T-helper 17 cell (primary cell): Measurements from ENCODE around the gene EXOC6B. TPM values are rescaled to one million over a fixed set of nuclear protein-coding genes. Genes with fewer than 3 reads are reported as not detected.

Experiments used
- ATAC-seq: fragments of 150-1000 bp; cut with Tn5 transposase; 2 replicates; pipeline ENCODE4 v1.10.0; 2021; ENCODE audit warnings: mild to moderate bottlenecking, moderate library complexity
- DNase-seq, 3 donors: peaks; one replicate each; pipeline versions ENCODE4 v3.0.0 to v3.0.0-alpha.2; 2020 to 2021
- H3K9me3 ChIP-seq: one replicate; pipeline ENCODE4 v1.7.0; 2013; ENCODE audit warnings: low read length, mild to moderate bottlenecking; ENCODE audit not compliant: control insufficient read depth, poor library complexity, severe bottlenecking
- H3K27ac Mint-ChIP-seq: one replicate; pipeline ENCODE4 v1.8.0; 2022; ENCODE audit warnings: mild to moderate bottlenecking, moderate library complexity, mixed read lengths
- H3K27me3 Mint-ChIP-seq: one replicate; pipeline ENCODE4 v1.8.0; 2022; ENCODE audit warnings: mixed read lengths
- H3K36me3 Mint-ChIP-seq: one replicate; pipeline ENCODE4 v1.8.0; 2022; ENCODE audit warnings: low read depth, mixed read lengths
- H3K4me1 Mint-ChIP-seq: one replicate; pipeline ENCODE4 v1.8.0; 2022; ENCODE audit warnings: mild to moderate bottlenecking, mixed read lengths
- H3K4me3 Mint-ChIP-seq: one replicate; pipeline ENCODE4 v1.8.0; 2022; ENCODE audit warnings: mild to moderate bottlenecking, moderate library complexity, mixed read lengths
- total RNA-seq, 4 donors: library from RNA in 2 of 4; stranded (reverse) in 2 of 4; gene quantifications; one replicate each; pipeline ENCODE4 v1.2.3 and lab custom pipeline; 2022 to 2026

EXOC6B gene
- total RNA-seq, 2 donors from 2014 or later: 14.6 to 17.3 TPM

GRCh38 chr2:72731116-72731515 lies 94.7 kb downstream of the EXOC6B start:
- DNase-seq: no peak
- Mint-ChIP-seq H3K27ac (no peak overlapping the region), H3K4me1 (peaks cover 2% of the 10 kb centered on the region), H3K36me3 (peaks cover 2% of the 10 kb centered on the region), H3K4me3 (no peak overlapping the region), H3K27me3 (no peaks in the 10 kb centered on the region)
- ATAC-seq: no peak
- H3K9me3 ChIP-seq: no peaks in the 10 kb centered on the region

DNA sequence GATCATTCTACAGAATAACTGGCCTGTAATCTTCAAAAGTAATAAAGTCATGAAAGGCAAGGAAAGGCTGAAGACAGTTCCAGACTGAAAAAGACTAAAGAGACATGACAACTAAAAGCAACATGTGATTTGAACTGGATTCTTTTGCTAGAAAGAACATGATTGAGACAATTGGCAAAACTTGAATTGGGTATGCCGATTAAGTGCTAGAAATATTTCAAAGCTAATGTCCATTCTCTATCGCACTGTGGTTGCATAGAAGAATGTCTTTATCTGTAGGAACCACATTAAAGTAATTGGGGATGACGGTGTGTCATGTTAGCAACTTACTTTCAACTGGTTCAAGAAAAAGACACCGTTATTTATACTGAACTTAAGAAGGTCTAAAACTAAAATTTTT lies 98.5 kb downstream of the EXOC6B start:
- Mint-ChIP-seq H3K4me3 (no peak overlapping the region), H3K36me3 (peaks cover 4% of the 10 kb centered on the region), H3K27ac (no peak overlapping the region), H3K4me1 (peaks cover 2% of the 10 kb centered on the region), H3K27me3 (no peaks in the 10 kb centered on the region)
- no peak for DNase-seq
- ATAC-seq: no peak
- H3K9me3 ChIP-seq: no peaks in the 10 kb centered on the region

GRCh38 chr2:72723769-72724370 lies 102.0 kb downstream of the EXOC6B start:
- ATAC-seq (no peak), DNase-seq (no peak)
- no peak overlapping the region for H3K4me3 Mint-ChIP-seq
- H3K4me1 Mint-ChIP-seq: peaks cover 2% of the 10 kb centered on the region
- peaks cover 4% of the 10 kb centered on the region for H3K36me3 Mint-ChIP-seq
- no peaks in the 10 kb centered on the region for H3K9me3 ChIP-seq
- H3K27me3 Mint-ChIP-seq: no peaks in the 10 kb centered on the region
- H3K27ac Mint-ChIP-seq: no peak overlapping the region

DNA sequence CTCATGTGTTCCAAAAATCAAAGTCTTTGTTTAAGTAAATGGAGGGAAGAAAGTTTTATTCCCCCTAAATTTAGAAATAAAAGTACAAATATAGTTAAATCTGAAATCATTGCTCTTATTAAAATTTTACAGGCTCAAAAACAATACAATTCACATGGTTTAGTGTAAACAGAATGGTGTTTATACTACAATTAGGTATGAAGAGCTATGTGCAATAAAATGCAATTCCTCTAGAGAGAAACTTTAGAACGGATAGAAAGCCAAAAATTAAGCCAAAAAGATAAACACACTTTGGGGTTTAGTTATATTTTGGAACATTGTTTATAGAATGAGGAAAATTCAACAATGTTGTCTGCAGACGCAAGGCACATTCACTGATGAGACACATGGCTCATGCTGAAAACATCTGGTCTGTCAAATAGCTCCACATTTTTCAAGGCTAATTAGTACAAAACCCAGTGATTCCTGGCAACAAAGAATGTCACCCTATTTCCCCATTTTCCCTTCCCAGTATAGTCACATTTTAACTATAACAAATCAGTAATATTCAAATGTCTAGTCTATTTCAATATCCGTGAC lies 103.3 kb downstream of the EXOC6B start:
- Mint-ChIP-seq H3K36me3 (peaks cover 4% of the 10 kb centered on the region), H3K27ac (no peak overlapping the region), H3K4me1 (peaks cover 2% of the 10 kb centered on the region), H3K27me3 (no peaks in the 10 kb centered on the region), H3K4me3 (no peak overlapping the region)
- ATAC-seq: no peak
- DNase-seq: no peak
- H3K9me3 ChIP-seq: no peaks in the 10 kb centered on the region

GRCh38 chr2:72719416-72719815 lies 106.4 kb downstream of the EXOC6B start:
- Mint-ChIP-seq H3K36me3 (peaks cover 4% of the 10 kb centered on the region), H3K27me3 (no peaks in the 10 kb centered on the region), H3K4me3 (no peak overlapping the region), H3K27ac (no peak overlapping the region), H3K4me1 (no peaks in the 10 kb centered on the region)
- no peak for DNase-seq
- no peaks in the 10 kb centered on the region for H3K9me3 ChIP-seq
- no peak for ATAC-seq

GRCh38 chr2:72718876-72719275 lies 107.0 kb downstream of the EXOC6B start:
- Mint-ChIP-seq H3K27me3 (no peaks in the 10 kb centered on the region), H3K4me3 (no peak overlapping the region), H3K36me3 (peaks cover 2% of the 10 kb centered on the region), H3K27ac (no peak overlapping the region), H3K4me1 (no peaks in the 10 kb centered on the region)
- ATAC-seq (no peak), DNase-seq (no peak)
- no peaks in the 10 kb centered on the region for H3K9me3 ChIP-seq

GRCh38 chr2:72716601-72717000 lies 109.2 kb downstream of the EXOC6B start:
- DNase-seq: no peak
- H3K27ac Mint-ChIP-seq: no peak overlapping the region
- H3K4me3 Mint-ChIP-seq: no peak overlapping the region
- H3K27me3 Mint-ChIP-seq: no peaks in the 10 kb centered on the region
- peaks cover 2% of the 10 kb centered on the region for H3K36me3 Mint-ChIP-seq
- H3K4me1 Mint-ChIP-seq: no peaks in the 10 kb centered on the region
- no peaks in the 10 kb centered on the region for H3K9me3 ChIP-seq
- ATAC-seq: no peak

GRCh38 chr2:72713857-72714256 lies 112.0 kb downstream of the EXOC6B start:
- Mint-ChIP-seq H3K36me3 (peaks cover 4% of the 10 kb centered on the region), H3K27me3 (no peaks in the 10 kb centered on the region), H3K4me1 (no peaks in the 10 kb centered on the region), H3K27ac (no peak overlapping the region), H3K4me3 (no peak overlapping the region)
- DNase-seq (no peak), ATAC-seq (no peak)
- no peaks in the 10 kb centered on the region for H3K9me3 ChIP-seq

GRCh38 chr2:72712977-72713376 lies 112.9 kb downstream of the EXOC6B start:
- H3K36me3 Mint-ChIP-seq: peaks cover 4% of the 10 kb centered on the region
- H3K27me3 Mint-ChIP-seq: no peaks in the 10 kb centered on the region
- ATAC-seq (no peak), DNase-seq (no peak)
- H3K4me3 Mint-ChIP-seq: no peak overlapping the region
- no peaks in the 10 kb centered on the region for H3K9me3 ChIP-seq
- no peaks in the 10 kb centered on the region for H3K4me1 Mint-ChIP-seq
- H3K27ac Mint-ChIP-seq: no peak overlapping the region

GRCh38 chr2:72712304-72712703 lies 113.5 kb downstream of the EXOC6B start:
- Mint-ChIP-seq H3K27ac (no peak overlapping the region), H3K27me3 (no peaks in the 10 kb centered on the region), H3K36me3 (peaks cover 4% of the 10 kb centered on the region), H3K4me1 (no peaks in the 10 kb centered on the region), H3K4me3 (no peak overlapping the region)
- DNase-seq (no peak), ATAC-seq (no peak)
- no peaks in the 10 kb centered on the region for H3K9me3 ChIP-seq

DNA sequence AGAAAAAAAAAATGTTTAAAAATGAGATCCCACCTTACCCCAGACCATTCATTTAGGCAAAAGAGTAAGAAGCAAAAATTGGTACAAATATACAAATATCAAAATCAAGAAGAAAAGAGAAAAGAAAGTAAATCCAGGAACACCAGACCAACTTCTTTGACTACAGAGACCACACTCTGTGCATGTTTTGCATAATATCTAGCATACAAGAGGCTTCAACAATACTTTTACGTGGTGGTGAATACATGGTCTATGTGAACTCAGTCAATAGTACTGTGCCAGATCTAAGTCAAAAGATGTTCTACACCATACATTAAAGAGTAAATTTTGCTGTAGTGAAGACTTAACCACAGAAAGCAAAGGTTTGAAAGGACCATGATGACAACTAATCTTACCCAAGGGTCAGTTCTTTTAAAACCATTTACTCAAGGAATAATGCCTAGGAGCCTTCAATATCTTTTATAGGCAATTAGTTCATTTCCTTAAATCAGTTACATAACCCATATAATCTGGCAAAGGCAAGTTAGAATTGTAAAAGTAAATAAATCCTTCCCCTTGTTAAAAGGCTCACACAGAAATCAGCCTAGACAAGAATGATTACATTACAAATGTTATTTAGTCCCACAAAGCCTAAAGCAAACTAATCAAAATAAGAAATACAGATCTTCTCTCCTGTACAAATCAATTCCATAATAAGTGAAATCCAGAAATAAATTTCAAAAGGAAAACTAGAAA lies 115.2 kb downstream of the EXOC6B start:
- no peaks in the 10 kb centered on the region for H3K9me3 ChIP-seq
- DNase-seq (no peak), ATAC-seq (no peak)
- Mint-ChIP-seq H3K4me1 (no peaks in the 10 kb centered on the region), H3K36me3 (peaks cover 2% of the 10 kb centered on the region), H3K4me3 (no peak overlapping the region), H3K27me3 (no peaks in the 10 kb centered on the region), H3K27ac (no peak overlapping the region)

- Mint-ChIP-seq H3K36me3 (peaks cover 2% of the 10 kb centered on the region), H3K27ac (no peak overlapping the region), H3K4me1 (no peaks in the 10 kb centered on the region), H3K4me3 (no peak overlapping the region), H3K27me3 (no peaks in the 10 kb centered on the region)
- H3K9me3 ChIP-seq: no peaks in the 10 kb centered on the region
- DNase-seq (no peak), ATAC-seq (no peak)
These were observed 117.6 kb downstream of the EXOC6B start for GRCh38 chr2:72708236-72708635.

GRCh38 chr2:72698300-72698699 lies 127.5 kb downstream of the EXOC6B start:
- no peak for DNase-seq
- Mint-ChIP-seq H3K27me3 (no peaks in the 10 kb centered on the region), H3K27ac (no peak overlapping the region), H3K4me3 (no peak overlapping the region), H3K36me3 (peaks cover 3% of the 10 kb centered on the region), H3K4me1 (no peaks in the 10 kb centered on the region)
- H3K9me3 ChIP-seq: no peaks in the 10 kb centered on the region
- no peak for ATAC-seq

- no peak for ATAC-seq
- no peak overlapping the region for H3K4me3 Mint-ChIP-seq
- no peak overlapping the region for H3K27ac Mint-ChIP-seq
- no peak for DNase-seq
- no peaks in the 10 kb centered on the region for H3K4me1 Mint-ChIP-seq
- peaks cover 3% of the 10 kb centered on the region for H3K36me3 Mint-ChIP-seq
- H3K9me3 ChIP-seq: no peaks in the 10 kb centered on the region
- no peaks in the 10 kb centered on the region for H3K27me3 Mint-ChIP-seq
These were observed 129.3 kb downstream of the EXOC6B start for GRCh38 chr2:72696559-72696958.
